ENCODE results near the gene ASPHD1.
"Not testable (repeated sequence)": the region's sequence is repeated elsewhere in the genome, so short reads cannot be mapped to it uniquely, and the experiment has no call there.

ASPHD1 gene, protein sequence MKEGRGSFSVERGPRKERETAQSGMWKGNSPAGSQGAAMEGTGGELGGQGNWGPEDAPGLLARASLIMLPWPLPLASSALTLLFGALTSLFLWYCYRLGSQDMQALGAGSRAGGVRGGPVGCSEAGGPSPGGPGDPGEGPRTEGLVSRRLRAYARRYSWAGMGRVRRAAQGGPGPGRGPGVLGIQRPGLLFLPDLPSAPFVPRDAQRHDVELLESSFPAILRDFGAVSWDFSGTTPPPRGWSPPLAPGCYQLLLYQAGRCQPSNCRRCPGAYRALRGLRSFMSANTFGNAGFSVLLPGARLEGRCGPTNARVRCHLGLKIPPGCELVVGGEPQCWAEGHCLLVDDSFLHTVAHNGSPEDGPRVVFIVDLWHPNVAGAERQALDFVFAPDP
- total RNA-seq = 0 to 0.19 (median 0.04) reads per million in 4 experiments

DNA sequence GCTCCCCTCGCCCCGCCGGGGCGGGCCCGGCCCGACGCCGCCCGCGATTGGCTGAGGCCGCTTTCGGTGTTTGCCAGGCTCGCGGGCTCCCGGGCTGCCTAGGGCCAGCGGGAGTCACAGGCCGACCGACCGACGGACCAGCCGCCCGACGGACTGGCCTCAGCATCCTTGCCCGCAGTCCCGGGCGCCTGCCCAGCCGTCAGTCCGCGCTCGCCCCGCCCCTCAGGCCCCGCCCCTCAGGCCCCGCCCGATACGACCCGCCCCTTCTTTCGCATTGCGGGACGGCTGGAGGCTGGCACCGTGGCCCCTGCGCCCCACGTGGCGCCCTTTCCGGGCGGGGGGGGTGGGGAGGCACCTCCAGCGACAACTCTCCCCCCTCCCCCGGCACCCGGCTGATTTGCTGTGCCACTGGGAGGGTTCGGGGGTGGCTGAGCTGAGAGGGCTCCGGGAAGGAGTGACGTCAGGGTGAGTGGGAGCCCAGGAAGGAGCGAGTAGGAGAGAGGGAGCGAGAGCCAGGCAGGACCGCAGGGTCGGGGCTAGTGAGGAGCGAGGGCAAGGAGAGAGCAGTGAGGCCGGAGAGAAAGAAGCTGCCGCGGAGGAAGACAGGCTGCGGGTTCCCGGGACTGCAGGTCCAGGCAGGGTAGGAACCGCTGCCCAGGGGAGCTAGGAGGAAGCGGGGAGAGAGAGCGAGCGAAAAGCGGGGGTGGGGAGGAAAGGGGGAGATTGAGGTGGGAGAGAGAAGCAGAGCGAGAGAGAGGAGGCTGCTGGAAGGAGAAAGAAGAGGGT, at the start of gene ASPHD1:
ASPHD1 (plus strand) TSS at position 387 of the 786 bp plus-strand sequence. CDS start 484 bp downstream, outside the sequence.
- peak; percentile 67 for DNase-seq

DNA sequence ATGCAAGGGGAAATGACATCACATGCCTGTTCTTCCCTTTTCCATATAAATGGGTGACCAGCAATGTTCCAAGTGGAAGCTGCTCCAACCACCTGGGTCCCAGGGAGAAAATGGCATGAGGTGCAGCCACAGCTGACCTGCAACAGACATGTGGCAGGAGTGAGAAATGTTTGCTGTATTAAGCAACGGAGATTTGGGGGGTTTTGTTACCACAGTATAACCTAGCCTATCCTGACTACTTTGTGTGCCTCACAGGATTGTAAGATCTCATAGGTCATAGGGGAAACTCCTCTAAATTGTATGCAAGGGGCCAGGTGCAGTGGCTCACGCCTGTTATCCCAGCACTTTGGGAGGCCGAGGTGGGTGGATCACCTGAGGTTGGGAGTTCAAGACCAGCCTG, 49.3 kb upstream of the ASPHD1 start:
- no peak for DNase-seq

DNA sequence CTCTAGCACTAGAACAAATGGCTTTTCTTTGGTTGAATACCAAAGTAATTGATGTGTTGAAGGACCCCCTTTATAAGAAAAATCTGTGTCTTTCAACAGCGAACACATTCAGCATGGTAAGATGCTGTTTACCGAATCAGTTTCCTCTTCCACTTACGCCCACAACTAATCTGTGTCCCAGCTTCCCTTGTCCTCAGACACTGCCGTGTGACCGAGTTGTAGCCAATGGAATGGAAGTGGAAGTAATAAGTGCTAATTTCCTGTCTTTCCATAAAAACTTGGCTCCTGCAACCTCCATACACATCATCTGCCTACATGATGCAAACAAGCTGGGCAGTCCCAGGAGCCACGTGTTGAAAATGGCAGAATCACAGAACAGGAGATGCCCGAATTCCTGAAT, 47.6 kb upstream of the ASPHD1 start:
- DNase-seq = no peak

DNA sequence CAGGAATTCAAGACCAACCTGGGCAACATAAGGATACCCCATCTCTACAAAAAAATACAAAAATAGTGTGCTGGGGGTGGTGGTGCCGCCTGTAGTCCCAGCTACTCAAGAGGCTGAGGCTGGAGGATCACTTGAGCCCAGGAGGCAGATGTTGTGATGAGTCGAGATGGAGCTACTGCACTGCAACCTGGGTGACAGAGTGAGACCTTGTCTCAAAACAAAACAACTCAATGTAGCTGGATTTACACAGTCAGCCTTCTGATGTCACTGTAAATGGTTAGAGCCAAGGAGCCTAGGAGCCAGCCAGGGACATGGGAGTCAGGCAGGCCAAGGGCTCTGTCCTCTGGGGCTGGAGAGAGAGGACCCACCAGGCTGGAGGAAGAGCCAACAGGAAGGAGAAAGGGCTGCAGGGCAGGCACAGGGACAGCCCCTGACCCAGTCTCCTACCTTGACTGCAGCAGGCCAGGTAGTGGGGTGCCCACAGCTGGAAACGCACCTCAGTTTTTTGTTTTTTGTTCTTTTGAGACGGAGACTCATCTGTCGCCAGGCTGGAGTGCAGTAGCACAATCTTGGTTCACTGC, 45.7 kb upstream of the ASPHD1 start:
- no peak for DNase-seq

DNA sequence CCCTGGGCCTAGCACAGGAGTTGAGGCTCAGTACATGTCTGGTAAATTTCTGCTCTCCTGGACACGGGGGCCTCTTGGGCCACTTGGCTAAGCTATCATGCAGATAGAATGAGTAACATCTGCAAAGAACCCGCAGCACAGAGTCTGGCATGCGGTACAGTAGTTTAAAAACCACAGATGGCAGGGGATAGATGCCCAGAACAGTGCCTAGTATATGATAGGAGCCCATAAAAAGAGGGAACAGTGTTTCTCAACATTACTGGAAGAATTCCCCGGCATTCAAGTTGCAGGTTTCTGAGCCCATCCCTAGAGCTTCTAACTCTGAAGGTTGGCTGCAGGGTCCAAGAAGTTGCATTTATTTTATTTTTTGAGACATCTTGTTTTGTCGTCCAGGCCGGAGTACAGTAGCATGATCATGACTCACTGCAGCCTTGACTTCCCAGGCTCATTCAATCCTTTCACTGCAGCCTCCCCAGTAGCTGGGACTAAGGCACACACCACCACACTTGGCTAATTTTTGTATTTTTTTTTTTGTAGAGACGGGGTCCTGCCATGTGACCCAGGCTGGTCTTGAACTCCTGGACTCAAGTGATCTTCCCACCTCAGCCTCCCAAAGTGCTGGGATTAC, 43.0 kb upstream of the ASPHD1 start:
- DNase-seq = no peak

DNA sequence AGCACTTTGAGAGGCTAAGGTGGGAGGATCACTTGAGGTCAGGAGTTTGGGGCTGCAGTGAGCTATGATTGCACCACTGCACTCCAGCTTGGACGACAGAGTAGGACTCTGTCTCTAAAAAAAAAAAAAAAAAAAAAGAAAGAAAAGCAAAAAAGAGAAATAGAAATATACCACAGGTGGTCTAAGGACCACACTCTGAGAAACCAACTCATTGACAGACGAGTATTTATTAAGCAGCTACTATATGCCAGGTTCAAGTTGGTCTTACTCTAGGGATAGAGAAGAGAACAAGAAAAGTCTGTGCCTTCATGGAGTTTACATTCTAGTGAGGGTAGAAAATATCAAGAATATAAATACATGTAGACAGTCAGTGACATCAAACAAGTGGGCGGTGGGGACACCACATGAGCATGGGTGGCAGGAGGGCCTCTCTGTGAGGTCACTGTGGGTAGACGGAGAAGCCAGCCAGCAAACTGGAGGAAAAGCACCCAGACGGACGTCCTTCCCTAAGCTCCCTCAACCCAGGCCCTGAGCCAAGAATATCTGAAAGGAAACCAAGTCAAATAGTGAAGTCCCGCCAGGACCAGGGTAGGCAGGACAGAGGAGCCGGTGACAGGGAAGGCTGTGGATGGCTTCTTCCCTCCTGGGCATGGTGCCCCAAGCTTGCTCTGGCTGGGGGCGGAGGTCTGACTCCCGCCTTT, 42.0 kb upstream of the ASPHD1 start:
- no peak for DNase-seq

DNA sequence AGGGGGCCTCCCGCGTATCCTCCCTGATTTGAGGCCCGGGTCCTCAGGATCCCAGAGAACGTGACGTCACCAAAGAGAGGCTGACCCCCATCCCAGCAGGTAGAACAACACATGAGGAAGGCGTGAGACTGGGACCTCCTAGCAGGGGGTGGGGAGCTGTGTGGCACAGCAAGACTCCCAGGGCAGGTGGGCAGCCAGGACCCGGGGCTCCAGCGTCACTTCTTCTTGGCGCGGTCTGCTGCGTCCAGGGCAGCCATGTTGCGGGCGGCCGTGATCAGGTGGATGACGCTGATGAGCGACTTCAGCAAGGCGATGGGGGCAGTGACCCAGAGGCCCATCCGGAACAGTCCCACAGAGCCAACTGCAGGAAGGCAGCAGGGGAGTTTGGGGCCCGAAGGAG, 41.3 kb upstream of the ASPHD1 start:
- no peak for DNase-seq

DNA sequence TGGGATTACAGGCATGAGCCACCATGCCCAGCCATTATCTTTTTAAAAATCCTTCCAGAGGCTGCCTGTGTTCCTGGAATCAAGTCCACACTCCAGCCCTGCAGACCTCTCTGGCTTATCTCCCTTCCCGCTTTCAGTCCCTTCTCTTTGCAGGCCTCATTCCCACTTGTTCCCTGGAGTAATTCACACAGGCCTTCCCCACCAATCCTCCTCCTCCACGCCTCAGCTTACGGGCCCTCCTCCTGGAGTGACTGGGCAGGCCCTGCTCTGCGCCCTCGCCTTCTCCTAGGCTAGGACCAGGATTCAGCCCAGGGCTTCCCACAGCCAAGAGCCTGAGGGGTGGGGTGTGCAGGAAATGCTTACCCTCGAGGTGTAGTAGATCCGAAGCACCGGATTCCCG, 40.1 kb upstream of the ASPHD1 start:
- DNase-seq = no peak

DNA sequence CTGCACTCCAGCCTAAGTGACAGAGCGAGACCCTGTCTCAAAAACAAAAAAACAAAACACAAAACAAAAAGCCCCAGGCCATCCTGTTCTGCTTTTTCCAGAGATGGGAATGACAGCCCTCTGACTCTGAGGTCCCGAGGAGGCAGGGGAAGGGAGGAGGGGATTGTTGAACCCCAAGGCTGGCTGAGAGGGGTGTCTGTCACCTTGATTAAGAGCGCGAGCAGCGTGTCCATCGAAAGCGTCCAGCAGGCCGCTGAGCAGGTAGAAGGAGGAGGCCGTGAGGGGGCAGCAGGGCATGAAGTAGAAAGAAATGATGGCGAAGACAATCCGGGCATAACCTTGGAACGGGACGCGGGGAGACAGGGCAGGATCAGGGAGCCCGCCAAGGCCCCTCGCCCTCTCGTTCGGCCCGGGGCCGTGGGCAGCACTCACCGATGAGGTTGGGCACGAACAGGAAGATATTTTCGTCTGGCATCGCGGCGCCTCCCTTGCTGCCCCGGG, 37.9 kb upstream of the ASPHD1 start:
- DNase-seq = no peak

DNA sequence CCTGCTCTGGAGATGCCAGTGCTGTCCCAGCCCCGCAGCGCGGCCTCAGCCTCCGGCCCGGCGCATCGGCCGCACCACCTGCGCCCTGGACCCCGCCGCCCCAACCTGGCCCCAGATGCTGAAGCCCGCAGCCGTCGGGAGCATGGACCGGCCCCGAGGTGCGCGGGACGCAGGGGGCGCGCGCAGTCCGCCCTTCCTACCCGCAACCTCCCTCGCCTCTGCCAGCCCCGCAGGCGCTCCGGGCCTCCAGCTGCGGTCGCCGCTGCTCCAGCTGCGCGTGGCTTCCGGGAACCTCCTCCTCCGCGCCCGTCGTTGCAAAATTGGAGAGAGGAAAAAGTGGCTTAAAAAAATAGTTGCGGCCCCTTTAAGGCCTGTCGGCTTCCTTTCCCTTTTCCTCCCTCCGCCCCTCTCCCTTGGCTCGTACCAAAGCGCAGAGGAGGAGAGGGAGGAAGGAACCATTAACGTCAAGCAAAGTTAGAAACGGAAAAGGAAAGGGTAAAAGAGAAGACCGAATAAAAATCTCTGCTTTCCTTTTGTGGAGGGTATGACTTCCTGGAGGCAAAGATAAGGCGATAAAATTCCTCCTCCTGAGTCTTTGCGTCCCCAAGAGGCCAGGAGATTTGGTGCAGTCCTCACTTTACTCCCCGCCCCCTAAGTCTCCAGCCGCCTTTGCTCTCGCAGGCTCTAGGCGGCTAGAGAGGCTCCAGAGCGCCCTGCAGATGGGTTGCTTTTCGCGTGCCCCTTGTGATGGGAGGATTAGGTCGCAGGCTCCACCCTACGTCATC, 37.2 kb upstream of the ASPHD1 start, which contains the start of gene CDIPT:
CDIPT (minus strand) TSS at position 343 of the 785 bp plus-strand sequence. CDS start 369 bp downstream, outside the sequence.
- peak; percentile 85 for DNase-seq

DNA sequence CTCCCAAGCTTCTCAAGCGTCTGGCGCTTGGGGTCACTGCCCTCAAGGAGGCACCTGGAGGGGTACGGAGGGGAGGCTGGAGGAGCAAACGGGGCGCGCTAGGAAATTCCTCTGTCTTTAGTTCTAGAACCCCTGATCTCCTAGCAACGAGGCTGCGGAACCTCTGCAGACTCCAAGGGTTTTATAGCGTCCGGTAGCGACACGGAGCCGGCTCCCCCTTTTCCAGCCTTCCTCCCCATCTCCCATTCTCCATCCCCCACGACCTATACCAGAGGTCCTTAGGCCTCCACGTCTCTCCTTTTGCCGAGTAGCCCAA, 36.7 kb upstream of the ASPHD1 start:
- DNase-seq = no peak

DNA sequence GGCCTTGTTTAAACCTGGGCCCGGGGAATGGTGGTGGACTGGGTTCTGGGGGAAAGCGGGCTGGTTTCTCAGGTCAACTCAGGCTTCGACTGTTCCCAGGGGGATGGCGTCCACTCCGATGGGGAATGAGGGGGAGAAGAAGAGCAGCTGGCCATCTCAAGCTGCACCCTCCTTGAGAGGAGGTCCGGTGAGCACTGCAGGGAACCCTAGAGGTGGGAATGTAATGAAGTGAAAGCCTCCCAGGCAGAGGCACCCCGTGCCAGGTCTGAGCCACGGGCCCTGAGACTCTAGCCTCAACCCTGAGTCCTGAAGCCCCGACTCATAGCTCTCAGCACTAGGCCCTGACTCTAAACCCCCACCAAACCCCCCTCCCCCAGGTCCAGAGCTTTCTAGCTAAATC, 36.1 kb upstream of the ASPHD1 start:
- DNase-seq = no peak

DNA sequence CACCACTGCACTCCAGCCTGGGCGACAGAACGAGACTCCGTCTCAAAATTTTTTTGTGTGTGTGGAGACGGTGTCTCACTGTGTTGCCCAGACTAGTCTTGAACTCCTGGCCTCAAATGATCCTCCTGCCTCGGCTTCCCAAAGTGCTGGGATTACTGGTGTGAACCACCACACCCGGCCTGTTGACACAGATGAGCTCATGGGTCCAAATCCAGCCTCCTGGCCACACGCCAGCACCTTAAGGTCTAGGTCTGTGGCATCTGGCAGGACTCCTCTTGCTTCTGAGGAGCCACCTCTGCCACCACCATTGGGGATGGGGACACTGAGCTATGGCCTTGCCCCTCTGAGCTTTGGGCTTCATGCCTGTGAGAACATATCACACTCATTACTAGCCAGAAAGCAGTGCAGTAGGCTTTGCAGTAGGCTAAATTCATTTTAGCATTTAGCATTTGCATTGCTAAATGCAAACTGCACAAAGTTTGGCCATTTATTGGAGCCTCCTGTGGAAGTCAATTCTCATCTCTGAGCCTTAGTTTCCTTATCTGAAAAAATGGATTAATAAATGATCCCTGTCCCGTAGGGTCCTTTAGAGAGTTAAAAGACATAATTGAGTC, 31.8 kb upstream of the ASPHD1 start:
- DNase-seq = no peak

DNA sequence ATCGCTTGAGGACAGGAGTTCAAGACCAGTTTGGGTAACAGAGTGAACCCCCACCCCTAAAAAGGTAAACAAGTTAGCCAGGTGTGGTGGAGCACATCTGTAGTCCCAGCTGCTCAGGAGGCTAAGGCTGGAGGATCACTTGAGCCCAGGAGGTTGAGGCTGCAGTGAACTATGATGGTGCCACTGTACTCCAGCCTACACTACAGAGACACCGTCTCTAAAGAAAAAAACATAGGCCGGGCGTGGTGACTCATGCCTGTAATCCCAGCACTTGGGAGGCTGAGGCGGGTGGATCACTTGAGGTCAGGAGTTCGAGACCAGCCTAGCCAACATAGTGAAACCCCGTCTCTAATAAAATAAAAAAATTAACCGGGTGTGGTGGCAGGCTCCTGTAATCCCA, 31.2 kb upstream of the ASPHD1 start:
- DNase-seq = not testable (repeated sequence)

DNA sequence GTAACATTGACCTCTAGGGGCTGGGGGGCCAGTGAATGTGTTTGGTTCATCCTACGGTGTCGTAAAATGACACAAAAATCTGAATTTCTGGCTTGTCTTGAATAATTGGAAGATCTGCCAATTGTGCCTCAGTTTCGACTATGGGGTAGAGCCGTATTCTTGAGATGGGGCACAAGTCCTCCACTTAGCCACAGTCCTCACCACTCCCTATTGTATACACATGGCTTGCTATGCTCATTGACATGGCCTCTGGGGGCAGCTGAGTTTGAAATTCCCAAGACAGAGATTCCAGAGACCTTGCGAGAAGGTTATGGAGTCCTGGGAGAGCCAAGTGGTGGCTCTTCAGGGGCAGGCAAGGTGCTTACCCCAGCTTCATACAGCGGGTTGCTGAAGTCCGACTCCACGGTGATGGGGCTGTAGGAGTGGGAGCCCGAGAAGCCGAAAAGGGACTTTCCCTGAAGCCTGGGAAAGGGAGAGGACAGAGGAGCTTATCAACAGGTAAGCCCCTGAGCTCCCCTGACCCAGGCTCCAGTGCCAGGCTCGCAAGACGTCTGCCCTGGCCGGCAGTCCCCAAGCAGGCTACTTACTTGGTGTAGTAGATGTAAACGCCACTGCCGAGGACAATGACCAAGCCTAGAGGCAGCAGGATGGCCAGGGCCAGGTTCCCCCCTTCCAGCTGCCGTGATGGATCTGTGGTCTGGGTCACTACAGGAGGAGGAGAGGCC, 28.3 kb upstream of the ASPHD1 start:
- no peak for DNase-seq

DNA sequence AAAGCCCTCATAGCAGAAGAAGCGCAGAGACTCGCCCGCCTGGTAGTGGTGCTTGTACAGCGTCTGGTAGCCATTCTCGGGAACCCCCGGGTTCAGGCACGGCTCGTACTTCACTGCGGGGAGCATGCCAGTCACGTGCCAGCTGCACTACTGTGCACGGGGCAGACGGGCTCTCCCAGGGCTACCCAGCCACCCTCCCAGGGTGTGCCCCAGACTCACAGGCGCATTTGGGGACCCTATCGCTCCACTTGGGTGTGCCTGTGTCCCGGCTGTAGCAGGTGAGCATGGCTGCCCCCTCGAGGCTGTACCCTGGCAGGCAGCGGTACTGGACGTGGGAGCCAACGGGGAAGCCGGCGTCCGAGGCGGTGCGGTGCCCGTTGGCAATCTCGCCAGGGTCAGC, 27.0 kb upstream of the ASPHD1 start:
- DNase-seq = no peak

DNA sequence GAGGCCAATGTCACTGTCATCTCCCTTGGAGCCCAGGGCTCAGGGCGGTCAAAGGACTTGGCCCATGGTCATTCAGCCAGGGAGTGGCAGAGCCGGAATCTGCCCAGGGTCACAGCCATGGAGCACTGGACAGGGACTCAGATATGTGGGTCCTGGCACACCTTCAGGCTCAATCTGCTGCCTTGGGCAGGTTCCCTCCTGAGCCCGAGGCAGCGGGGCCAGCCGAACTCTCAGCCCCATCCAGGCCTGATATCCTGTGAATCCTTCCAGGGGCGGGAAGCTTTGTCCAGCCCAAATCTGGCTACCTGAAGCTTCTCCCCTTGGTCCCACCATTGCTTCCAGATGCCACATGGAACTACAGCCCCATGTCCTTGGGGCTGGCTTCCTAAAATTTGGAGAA, 25.1 kb upstream of the ASPHD1 start:
- DNase-seq = no peak

DNA sequence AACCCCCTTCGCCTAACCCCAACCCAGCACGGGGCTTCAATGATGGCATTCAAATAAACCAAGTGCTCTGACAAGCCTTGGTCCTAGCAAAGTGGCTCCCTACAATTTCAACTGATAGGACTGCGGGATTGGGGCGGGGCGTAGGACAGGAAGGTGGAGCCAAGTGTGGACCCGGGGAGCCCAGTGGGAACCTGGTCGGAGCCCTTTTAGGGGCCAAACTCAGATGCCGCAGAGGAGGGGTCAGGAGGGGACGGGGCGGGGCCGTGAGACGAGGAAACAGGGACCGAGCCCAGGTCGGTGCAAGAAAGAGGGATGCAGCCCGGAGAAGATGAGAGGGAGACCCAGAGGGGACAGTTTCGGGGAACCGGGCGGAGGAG, 24.1 kb upstream of the ASPHD1 start:
- DNase-seq = no peak

DNA sequence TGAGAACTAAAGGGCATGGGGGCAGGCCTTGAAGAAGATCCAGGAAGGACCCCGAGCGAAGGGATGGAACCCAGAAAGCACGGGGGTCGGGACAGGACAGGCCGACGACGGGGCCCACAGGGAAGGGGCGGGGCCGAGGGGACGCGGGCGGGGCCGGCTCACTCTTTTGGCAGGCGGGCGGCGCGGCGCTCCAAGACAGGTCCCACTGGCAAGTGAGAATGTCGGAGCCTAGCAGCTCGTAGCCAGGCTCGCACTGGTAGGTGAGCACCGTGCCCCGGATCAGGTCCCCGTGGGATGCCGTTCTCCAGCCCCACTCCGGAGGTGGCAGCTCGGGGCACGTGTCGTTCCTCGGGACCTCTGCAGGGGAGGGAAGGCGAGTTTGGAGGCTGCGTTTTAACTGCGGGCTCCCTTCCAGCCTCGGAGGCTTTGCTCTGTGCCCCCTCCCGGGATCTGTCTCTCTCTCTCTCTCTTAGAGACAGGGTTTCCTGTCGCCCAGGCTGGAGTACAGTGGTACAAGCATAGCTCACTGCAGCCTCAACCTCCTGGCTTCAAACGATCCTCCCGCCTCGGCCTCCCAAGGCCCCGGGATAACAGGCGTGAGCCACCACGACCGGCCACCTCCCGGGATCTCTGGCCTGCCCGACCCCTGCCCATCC, 23.6 kb upstream of the ASPHD1 start:
- DNase-seq = peak; percentile 6
